Fibroblast of the aortic adventitia (primary cell): ENCODE measurements around the gene DIAPH3. TPM values are rescaled to one million over a fixed set of nuclear protein-coding genes. Genes with fewer than 3 reads are reported as not detected.

ENCODE experiments used
- DNase-seq: peaks from one replicate; pipeline ENCODE4 v3.0.0-alpha.2; 2010; ENCODE audit warnings: low read depth
- H3K4me3 ChIP-seq: 2 replicates; pipeline ENCODE4 v1.5.1; 2011; ENCODE audit warnings: low read depth, mild to moderate bottlenecking, control low read depth, low read length, moderate library complexity
- total RNA-seq: library from RNA; depleted of rRNA; stranded (reverse); fragments of >200 nt; gene quantifications from 2 replicates; pipeline ENCODE4 v1.2.3, GENCODE V29; 2012; ENCODE audit warnings: low replicate concordance
- TF ChIP-seq, protein P1 (sequence below): IDR thresholded peaks from 2 replicates; pipeline ENCODE4 v1.5.1; 2011; ENCODE audit warnings: mild to moderate bottlenecking, low read length, control low read depth, inconsistent platforms; ENCODE audit not compliant: insufficient read depth

DIAPH3 gene
- total RNA-seq, 1 donor, result 40.9 TPM

DNA sequence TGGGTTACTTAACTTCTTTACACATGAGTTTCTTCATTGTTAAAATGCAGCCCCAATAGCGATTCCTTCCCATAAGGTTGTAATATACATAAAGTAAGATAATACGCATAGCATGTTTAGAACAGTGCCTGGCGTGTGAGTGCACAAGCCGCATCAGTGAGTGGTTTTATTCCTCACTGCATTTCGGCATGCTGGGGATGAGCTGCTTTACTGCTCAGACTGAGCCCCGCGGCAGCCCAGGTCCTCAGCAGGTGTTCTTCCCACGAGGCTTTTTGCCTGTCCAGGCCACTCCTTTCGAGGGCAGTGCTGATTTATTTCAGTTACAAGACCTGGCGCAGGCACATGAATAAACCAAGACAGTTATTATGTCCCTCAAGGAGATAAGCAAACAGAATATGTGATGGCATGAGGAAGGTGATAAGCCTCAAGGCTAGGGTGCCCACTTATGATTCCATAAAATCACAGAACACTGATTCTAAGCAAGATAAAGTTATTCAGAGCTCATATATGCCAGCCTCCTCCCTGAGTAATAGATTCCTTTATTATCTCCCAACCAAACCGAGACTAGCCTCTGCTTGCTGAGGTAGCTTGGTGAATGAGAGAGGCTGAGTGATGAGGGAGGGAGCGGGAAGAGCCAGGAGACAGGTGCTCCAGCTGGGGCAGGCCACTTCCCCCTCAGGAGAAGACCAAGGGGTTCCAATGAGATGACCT, 505.5 kb downstream of the DIAPH3 start:
- DNase-seq, result no peak
- no peak overlapping the region for H3K4me3 ChIP-seq
- TF ChIP-seq, protein P1, sequence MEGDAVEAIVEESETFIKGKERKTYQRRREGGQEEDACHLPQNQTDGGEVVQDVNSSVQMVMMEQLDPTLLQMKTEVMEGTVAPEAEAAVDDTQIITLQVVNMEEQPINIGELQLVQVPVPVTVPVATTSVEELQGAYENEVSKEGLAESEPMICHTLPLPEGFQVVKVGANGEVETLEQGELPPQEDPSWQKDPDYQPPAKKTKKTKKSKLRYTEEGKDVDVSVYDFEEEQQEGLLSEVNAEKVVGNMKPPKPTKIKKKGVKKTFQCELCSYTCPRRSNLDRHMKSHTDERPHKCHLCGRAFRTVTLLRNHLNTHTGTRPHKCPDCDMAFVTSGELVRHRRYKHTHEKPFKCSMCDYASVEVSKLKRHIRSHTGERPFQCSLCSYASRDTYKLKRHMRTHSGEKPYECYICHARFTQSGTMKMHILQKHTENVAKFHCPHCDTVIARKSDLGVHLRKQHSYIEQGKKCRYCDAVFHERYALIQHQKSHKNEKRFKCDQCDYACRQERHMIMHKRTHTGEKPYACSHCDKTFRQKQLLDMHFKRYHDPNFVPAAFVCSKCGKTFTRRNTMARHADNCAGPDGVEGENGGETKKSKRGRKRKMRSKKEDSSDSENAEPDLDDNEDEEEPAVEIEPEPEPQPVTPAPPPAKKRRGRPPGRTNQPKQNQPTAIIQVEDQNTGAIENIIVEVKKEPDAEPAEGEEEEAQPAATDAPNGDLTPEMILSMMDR, result no peak

GRCh38 chr13:59653916-59654315, 509.8 kb downstream of the DIAPH3 start:
- H3K4me3 ChIP-seq, result no peak overlapping the region
- DNase-seq, result no peak
- TF ChIP-seq, protein P1, result no peak

DNA sequence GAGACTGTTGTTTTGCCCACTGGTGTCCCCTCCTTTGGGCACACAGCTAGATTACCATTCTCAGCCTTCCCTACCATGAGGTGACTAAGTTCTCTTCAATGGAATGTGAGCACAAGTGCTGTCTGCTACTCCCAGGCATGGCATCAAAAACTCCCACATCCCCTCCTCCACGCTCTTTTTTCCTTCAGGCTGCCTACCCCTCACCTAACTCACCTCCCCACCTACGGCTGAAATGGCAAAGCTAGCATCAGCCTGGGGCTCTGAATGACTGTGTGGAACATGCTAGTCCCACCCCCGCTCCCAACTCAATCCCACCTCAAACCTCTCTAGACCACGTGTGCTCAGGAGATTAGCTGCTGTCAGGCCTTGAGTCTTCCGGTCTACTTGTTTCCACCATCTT, 512.2 kb downstream of the DIAPH3 start:
- no peak overlapping the region for H3K4me3 ChIP-seq
- TF ChIP-seq, protein P1, result no peak
- DNase-seq, result no peak

GRCh38 chr13:59643906-59644626, 519.7 kb downstream of the DIAPH3 start:
- no peak overlapping the region for H3K4me3 ChIP-seq
- TF ChIP-seq, protein P1, result no peak
- no peak for DNase-seq

DNA sequence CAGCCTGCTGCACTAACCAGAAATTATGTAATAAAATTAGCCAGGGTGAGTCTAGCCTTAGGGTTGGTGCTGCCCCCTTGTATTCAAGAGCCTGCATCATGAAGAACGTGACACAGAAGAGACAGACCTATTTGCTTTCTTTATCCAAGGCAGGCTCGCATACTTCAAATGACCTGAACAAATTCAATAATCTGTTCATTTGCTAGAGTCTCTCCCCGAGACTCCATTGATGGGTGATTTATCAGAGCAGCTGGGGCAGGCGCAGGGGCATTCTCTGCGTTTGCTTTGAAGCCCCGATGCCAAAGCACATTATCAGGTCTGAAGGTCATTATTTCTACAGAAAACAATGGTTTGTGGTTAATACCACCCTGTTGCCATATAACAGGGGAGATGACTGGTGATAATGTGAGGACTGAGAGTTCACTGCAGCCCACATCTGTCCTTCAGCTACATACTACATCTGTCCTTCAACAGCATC, 520.3 kb downstream of the DIAPH3 start:
- no peak for DNase-seq
- TF ChIP-seq, protein P1, result no peak
- no peak overlapping the region for H3K4me3 ChIP-seq

DNA sequence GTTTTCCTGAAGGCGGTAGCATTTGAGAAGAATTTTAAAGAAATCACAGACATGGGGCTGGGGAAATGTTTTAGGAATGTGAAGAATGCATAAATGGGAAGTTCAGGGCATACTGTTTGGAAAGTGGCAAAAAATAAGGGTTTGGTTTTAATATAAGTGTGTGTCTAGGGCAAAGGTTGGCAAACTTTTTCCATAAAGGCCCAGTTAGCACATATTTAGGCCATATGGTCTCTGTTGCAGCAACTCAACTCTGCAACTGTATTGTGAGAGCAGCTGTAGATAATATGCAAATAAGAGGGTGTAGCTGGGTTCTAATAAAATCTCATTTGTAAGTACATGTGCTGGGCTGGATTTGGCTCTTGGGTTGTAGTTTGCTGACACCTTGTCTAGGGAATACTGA, 521.9 kb downstream of the DIAPH3 start:
- TF ChIP-seq, protein P1, result no peak
- peak; percentile 6 for DNase-seq
- no peak overlapping the region for H3K4me3 ChIP-seq
